NCI-H2029 (cell line): Measurements from ENCODE around the gene TMEM59.

Source experiments
- DNase-seq: peaks from one replicate; lab custom pipeline; 2025; lab: John Stamatoyannopoulos, UW

The TMEM59 gene

DNA sequence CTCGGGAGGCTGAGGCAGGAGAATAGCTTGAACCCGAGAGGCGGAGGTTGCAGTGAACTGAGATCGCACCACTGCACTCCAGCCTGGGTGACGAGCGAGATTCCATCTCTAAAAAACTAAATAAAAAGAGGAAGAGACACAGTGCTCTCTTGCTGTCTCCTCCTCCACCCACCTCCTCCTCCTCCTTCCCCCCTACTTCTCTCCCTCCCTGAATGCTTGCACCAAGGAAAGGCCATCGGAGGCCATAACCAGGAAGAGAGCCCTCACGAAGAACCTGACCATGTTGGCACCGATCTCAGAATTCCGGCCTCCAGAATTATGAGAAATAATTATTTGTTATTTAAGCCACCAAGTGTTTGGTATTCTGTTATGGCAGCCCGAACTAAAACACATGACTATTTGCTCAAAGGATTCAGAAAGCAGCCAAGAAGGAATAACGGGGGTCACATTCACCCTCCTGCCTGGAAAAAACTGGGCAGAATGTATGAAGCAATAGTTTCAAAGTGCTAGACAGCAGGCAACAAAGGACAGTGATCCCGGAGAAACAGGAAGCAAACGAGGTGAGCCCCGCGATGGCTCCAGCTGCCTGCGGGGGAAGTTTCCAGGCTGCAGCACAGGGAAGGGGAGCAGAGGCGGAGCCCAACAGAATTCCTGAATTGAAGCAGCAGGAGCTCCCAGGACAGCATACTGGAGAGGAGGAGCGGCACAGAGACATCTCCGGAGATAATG is 70.8 kb downstream of the TMEM59 start:
- DNase-seq: no peak

DNA sequence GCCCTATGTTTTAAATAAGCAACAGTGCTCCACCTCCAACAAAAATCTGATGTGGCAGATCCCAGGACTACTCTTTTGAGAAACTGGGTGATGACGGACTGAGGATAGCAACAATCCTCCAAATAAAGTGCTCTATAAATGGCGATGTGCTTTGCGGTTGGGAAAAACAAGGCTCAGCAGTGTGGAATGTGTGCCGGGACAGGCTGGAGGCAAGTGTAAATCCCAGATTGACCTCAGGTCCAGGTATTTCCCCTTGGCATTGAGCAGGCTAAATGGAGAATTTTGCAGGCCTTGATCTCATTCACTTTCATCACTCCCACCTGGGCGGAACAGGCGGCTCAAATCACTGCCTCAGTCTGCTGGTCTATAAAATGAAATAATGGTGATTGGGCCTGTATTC is 71.8 kb downstream of the TMEM59 start:
- no peak for DNase-seq

DNA sequence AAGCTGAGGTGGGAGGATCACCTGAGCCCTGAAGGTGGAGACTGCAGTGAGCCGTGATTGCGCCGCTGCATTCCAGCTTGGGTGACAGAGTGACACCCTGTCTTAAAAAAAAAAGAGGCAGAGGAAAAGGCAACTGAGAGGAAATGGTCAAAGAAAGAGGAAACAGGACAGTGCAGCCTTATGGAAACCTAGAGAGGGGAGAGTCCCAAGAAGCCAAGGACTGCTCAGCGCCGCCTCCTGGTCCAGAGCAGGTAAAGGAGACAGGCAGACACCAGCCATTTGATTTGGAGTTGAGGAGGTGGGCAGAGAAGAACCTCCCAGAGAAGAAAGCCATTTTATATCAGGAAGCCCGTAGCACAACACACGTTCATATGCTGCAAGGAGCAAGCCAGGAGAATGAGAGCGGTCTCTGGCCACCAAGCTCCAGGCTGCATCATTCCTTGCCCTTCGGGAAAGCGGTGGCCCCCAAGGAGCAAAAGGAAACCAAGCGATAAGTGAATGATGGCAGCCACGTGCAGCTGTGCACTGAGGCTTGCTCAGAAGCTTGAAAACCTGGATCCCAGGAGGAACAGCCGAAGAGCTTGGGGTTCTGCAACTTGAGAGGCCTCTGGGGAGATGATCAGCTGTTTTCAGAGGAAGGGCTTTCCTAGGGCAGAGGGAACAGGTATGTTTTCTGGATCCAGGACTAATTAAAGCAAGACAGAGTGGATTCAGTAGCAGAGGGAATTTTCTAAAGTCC is 73.1 kb downstream of the TMEM59 start:
- DNase-seq: no peak
